Measurements from ENCODE around the gene ST7.

ST7 gene

DNA sequence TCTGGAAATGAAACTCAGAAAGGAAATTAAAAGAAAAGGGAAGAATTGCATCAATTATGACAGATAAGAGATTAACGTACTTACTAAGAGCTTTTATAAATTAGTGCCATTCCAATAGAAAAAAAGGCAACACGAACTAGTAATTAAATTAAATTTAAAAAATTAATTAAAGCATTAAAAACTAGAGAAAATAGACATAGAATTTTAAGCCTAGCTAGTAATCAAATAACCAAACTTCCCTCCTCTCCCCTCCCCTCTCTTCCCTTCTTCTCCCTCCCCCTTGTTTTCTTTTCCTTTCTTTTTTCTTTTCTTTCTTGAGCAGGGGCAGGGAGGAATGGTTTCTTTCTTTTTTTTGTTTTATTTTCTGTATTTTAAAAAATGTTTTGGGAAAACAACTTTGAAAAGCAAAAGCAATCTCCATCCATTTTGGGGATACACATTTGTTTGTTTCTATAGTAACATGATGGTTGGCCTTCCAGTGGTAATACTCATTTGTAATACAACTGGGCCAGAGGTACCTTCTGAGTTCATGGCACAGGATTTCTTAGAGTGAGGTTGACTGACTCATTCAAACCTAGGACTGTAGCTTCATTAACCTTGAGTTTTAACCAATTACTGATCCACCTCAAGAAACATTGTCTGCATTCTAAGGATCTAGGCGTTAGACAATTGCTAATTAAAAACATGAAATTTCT, 132.6 kb downstream of the ST7 start:
- TF ChIP-seq, protein P1, sequence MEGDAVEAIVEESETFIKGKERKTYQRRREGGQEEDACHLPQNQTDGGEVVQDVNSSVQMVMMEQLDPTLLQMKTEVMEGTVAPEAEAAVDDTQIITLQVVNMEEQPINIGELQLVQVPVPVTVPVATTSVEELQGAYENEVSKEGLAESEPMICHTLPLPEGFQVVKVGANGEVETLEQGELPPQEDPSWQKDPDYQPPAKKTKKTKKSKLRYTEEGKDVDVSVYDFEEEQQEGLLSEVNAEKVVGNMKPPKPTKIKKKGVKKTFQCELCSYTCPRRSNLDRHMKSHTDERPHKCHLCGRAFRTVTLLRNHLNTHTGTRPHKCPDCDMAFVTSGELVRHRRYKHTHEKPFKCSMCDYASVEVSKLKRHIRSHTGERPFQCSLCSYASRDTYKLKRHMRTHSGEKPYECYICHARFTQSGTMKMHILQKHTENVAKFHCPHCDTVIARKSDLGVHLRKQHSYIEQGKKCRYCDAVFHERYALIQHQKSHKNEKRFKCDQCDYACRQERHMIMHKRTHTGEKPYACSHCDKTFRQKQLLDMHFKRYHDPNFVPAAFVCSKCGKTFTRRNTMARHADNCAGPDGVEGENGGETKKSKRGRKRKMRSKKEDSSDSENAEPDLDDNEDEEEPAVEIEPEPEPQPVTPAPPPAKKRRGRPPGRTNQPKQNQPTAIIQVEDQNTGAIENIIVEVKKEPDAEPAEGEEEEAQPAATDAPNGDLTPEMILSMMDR (IDR thresholded peaks at IDR 0.05), result no peak
- H3K4me3 ChIP-seq, result no peak overlapping the region
- H3K27ac ChIP-seq, result no peak overlapping the region
- no peak for DNase-seq (ENCODE audit: low spot score)

DNA sequence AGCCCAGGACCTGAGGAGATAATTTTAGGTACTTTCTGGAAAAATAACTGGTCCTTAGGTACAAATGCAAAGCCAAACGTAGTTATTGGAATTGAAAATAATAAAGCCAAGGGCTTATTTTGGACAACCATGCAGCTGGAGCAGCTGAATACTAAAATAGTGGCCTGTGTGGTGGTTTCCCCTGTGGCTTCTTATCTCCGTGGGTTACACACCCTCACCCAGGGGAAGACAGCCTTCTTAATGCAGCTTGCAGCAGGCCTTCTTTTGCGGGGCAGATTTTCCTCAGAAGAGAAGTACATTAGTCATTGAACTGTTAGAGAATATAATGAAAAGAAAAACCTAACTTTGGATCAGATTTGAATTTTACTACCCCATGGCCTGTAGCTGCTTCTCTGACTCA, 133.5 kb downstream of the ST7 start:
- DNase-seq (ENCODE audit: low spot score), result no peak
- TF ChIP-seq, protein P1 (IDR thresholded peaks at IDR 0.05), result no peak
- H3K27ac ChIP-seq, result no peak overlapping the region
- no peak overlapping the region for H3K4me3 ChIP-seq

DNA sequence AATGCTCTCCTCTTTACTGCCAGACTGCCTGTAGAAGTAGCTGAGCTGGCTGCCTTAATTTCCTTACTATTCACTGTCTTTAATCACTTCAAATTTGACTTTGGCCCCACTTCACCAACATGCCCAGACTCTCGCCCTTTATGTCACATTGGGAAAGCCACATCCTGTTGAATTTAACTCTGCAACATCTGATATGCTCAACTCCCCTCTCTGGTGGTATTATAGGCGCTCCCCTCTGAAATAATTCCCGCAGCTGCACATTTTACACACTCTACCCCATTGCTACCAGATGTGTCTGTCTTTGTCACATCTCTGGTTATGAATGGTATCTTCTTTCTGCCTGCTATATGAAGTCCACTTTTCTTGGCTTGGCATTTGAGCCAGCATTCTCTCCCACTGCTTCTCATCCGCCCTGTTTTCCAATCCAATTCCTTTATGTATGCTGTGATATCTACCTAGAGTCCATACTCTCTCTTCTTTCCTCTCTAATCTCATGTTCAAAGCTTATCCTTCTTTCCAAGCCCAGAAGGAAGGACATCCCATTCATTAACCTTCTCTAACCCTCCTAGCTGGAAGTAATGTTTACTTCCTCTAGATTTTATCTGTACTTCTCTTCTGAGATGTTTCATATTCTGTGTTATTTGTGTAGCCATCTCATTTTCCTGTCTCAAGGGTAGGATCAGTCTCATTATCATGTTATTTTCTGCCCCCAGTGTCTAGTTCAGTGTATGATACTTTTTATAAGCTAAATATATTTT, 134.5 kb downstream of the ST7 start:
- DNase-seq (ENCODE audit: low spot score), result no peak
- TF ChIP-seq, protein P1 (IDR thresholded peaks at IDR 0.05), result no peak
- Histone ChIP-seq H3K27ac (no peak overlapping the region), H3K4me3 (no peak overlapping the region)

DNA sequence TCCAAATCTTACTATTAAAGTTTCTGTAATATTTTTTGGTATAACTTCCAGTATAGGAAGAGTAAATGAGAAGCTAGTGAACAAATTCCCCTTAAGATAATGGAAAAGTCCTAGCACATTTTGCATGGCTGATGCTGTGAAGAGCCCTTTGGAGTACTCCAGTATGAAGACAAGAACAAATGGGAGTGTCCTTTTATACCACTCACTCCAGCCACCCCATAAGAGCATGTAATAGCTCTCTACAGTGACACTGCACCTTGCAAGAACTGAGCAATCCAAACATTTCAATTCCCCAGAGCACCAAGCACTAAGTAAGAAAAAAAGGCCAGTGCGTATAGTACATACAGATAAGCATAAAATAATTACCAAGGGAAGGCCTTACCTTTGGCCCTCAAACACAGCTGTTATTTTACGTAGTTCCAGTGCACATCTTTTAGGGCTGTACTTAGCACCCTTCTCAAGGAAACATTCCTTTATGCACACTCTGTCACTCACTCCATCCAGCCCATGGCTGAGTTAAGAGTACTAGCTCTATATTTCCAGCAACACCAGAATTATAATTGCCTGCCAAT, 135.4 kb downstream of the ST7 start:
- Histone ChIP-seq H3K27ac (no peak overlapping the region), H3K4me3 (no peak overlapping the region)
- DNase-seq (ENCODE audit: low spot score), result no peak
- TF ChIP-seq, protein P1 (IDR thresholded peaks at IDR 0.05), result no peak

DNA sequence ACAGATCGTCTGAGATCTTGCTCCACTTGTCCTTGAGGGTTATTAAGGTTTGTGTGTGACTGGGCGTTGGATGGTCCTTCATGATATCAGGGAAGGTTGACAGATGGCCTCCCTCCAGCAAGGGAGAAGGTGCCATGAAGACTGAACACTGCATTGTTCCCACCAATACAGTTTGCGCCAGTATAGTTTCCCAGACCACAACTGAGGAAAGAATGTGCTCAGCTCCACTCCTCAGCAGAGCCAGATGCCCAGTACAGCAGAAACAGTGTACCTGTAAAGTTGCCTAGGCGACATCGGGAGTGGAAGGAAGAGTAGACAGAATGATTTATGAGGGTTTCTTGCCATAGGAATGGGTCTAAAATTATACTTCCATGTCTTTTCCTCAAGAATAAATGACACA, 137.5 kb downstream of the ST7 start:
- TF ChIP-seq, protein P1 (IDR thresholded peaks at IDR 0.05), result no peak
- DNase-seq (ENCODE audit: low spot score), result no peak
- H3K4me3 ChIP-seq, result no peak overlapping the region
- no peak overlapping the region for H3K27ac ChIP-seq

DNA sequence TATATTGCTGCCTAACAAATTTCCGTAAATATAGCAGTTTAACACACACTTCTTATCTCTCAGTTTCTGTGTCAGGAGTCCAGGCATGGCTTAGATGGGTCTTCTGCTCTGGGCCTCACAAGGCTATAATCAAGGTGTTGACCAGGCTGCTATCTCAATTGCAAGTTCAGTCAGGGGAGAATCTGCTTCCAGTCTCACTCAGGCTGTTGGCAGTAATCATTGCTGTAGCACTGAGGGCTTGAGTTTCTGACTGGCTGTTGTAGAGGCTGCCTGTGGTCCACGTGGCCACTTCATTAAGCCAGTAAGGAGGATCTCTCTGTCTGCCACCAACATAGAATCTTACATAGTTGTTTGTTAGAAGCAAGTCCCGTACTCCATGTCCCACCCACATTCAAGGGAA, 138.4 kb downstream of the ST7 start:
- DNase-seq (ENCODE audit: low spot score), result no peak
- TF ChIP-seq, protein P1 (IDR thresholded peaks at IDR 0.05), result no peak
- Histone ChIP-seq H3K27ac (no peak overlapping the region), H3K4me3 (no peak overlapping the region)
